Neural cell (in vitro differentiated cells): Measurements from ENCODE around the gene FAM153A.
"Not testable (repeated sequence)": the region's sequence is repeated elsewhere in the genome, so short reads cannot be mapped to it uniquely, and the experiment has no call there.

Experiments used
- CTCF ChIP-seq: fragments of 450-650 bp; IDR thresholded peaks from 2 replicates; pipeline ENCODE4 v1.5.1; 2014; ENCODE audit warnings: antibody characterized with exemption, mild to moderate bottlenecking, moderate library complexity; ENCODE audit not compliant: poor library complexity, severe bottlenecking
- POLR2AphosphoS5 ChIP-seq: IDR thresholded peaks from 2 replicates; pipeline ENCODE4 v1.6.1; 2012
- SMC3 ChIP-seq: fragments of 450-650 bp; conservative IDR thresholded peaks from 2 replicates; pipeline ENCODE4 v1.6.1; 2014; ENCODE audit warnings: antibody characterized with exemption, mild to moderate bottlenecking, moderate library complexity; ENCODE audit not compliant: poor library complexity
- TAF1 ChIP-seq: IDR thresholded peaks from 2 replicates; pipeline ENCODE4 v1.6.1; 2012; ENCODE audit warnings: low read depth

- not testable (repeated sequence) for TF ChIP-seq CTCF, TAF1, POLR2AphosphoS5, SMC3
Observed at GRCh38 chr5:177782792-177783633, at the start of gene FAM153A.
